Measurements from ENCODE around the gene SARNP. TPM values are rescaled to one million over a fixed set of nuclear protein-coding genes. Genes with fewer than 3 reads are reported as not detected.

The SARNP gene
- total RNA-seq, 2 experiments from 2014 or later: 88.3 to 88.6 TPM

Other genes with a start within 250 kb of the SARNP start
- not detected for gene OR2AP1, start 245.3 kb downstream of the SARNP start, total RNA-seq
- not detected for gene OR10P1, start 180.8 kb downstream of the SARNP start, total RNA-seq
- 1 to 10 TPM; 1.9 to 2.0 TPM for gene ITGA7, start 109.8 kb downstream of the SARNP start, total RNA-seq
- gene BLOC1S1, start 101.7 kb downstream of the SARNP start, total RNA-seq: 100 to 1,000 TPM; 156 to 162 TPM
- 10 to 100 TPM in 1 of 2 experiments, 1 to 10 TPM in 1; 9.5 to 10.5 TPM for gene RDH5, start 97.3 kb downstream of the SARNP start, total RNA-seq
- 100 to 1,000 TPM; 177 to 185 TPM for gene CD63, start 88.7 kb downstream of the SARNP start, total RNA-seq
- 1 to 10 TPM; 7.2 to 7.9 TPM for gene GDF11, start 74.6 kb downstream of the SARNP start, total RNA-seq
- gene ORMDL2, start 317 bp upstream of the SARNP start, total RNA-seq: 10 to 100 TPM; 56.3 to 60.2 TPM
- gene DNAJC14, start 11.9 kb upstream of the SARNP start, total RNA-seq: 10 to 100 TPM; 32.3 to 32.5 TPM
- not detected for gene MMP19, start 25.2 kb upstream of the SARNP start, total RNA-seq
- 10 to 100 TPM; 54.2 to 56.0 TPM for gene PYM1, start 110.2 kb upstream of the SARNP start, total RNA-seq
- 100 to 1,000 TPM; 427 to 431 TPM for gene DGKA, start 113.4 kb upstream of the SARNP start, total RNA-seq
- under 1 TPM; 0.33 to 0.60 TPM for gene PMEL, start 148.3 kb upstream of the SARNP start, total RNA-seq
- gene CDK2, start 149.1 kb upstream of the SARNP start, total RNA-seq: 10 to 100 TPM; 88.9 to 98.9 TPM
- 10 to 100 TPM; 70.1 to 71.5 TPM for gene RAB5B, start 156.4 kb upstream of the SARNP start, total RNA-seq
- 1 to 10 TPM; 4.2 to 5.3 TPM for gene SUOX, start 179.6 kb upstream of the SARNP start, total RNA-seq
- gene IKZF4, start 203.3 kb upstream of the SARNP start, total RNA-seq: 10 to 100 TPM; 17.6 to 19.4 TPM
- gene RPS26, start 224.2 kb upstream of the SARNP start, total RNA-seq: 10 to 100 TPM; 30.4 to 35.0 TPM